GM18498 (cell line): ENCODE results near the gene RPP30.
A peak's percentile ranks its signal among the peaks of the same experiment; 100 is the strongest.

Experiments
- ATAC-seq: cut with Tn5 transposase; IDR thresholded peaks from one replicate; pipeline ENCODE4 v1.9.1; 2021; ENCODE audit warnings: mild to moderate bottlenecking, moderate library complexity; ENCODE audit not compliant: unreplicated experiment

Gene RPP30

GRCh38 chr10:90871766-90872647 is at the start of gene RPP30:
Gene RPP30, plus strand, starts transcription at chr10:90871974. Its CDS starts 13 bp downstream, at chr10:90871987.
- ATAC-seq, result peak; percentile 97

DNA sequence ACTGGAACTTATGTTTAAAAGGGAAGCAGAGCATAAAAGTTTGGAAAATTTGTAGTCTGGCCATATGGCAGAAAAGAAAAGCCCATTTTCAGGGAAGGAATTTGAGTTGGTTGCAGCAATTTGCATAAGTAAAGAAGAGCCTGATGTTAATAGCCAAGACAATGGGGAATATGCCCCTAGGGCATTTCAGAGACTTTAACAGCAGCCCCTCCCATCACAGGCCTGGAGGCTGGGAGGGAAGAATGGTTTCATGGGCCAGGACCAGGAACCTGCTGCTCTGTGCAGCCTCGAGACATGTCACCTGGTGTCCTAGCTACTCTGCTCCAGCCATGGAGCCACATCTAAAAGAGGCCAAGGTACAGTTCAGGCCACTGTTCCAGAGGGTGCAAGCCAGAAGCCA is 49.3 kb upstream of the RPP30 start:
- no peak for ATAC-seq

- ATAC-seq, result no peak
Measured at GRCh38 chr10:90832111-90832510, 39.7 kb upstream of the RPP30 start.

GRCh38 chr10:90834326-90834725 is 37.4 kb upstream of the RPP30 start:
- no peak for ATAC-seq

- ATAC-seq, result no peak
Measured at GRCh38 chr10:90837486-90837885, 34.3 kb upstream of the RPP30 start.

- no peak for ATAC-seq
Measured at GRCh38 chr10:90842725-90843124, 29.0 kb upstream of the RPP30 start.

DNA sequence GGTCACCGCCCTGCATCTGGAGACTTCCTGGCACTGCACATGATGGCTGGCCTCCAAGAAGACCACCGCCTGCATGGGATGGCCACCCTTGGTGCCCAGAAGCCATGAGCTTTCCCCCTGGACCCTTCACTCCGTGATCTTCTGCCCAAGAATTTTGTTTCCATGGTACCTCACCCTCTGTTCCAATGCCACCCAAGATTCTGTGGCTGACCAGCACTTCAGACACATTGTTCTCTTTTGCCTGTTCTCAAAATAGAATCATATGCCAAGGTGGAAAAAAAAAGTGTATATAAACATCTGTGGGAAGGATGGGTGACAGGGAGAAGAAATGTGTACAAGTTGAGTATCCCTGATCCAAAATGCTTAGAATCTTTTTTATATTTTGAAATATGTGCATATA is 26.0 kb upstream of the RPP30 start:
- no peak for ATAC-seq

- ATAC-seq, result no peak
Measured at GRCh38 chr10:90846746-90847145, 25.0 kb upstream of the RPP30 start.

GRCh38 chr10:90847436-90847835 is 24.3 kb upstream of the RPP30 start:
- ATAC-seq, result no peak

- ATAC-seq, result no peak
Measured at GRCh38 chr10:90849956-90850749, 21.6 kb upstream of the RPP30 start.

DNA sequence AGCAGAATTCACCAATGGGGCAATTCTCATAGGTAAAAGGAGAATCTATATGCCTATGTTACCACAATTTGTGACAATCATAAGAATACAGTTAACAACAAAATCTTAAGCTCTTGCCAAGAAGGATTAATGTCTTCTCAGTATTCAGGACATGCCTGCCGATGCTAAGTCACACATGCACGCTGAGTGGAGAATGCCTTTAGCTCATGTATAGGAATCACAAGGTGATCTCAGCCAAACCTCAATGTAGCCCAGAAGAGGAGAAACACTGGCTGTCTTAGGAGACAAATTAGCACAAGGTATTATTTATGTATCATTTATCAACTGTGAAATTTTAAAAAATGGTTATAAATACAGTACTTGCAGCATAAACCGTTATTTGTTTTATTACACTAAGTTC is 16.6 kb upstream of the RPP30 start:
- no peak for ATAC-seq

- ATAC-seq, result no peak
Measured at GRCh38 chr10:90856261-90856660, 15.5 kb upstream of the RPP30 start.

- no peak for ATAC-seq
Measured at GRCh38 chr10:90856964-90857634, 14.7 kb upstream of the RPP30 start.

DNA sequence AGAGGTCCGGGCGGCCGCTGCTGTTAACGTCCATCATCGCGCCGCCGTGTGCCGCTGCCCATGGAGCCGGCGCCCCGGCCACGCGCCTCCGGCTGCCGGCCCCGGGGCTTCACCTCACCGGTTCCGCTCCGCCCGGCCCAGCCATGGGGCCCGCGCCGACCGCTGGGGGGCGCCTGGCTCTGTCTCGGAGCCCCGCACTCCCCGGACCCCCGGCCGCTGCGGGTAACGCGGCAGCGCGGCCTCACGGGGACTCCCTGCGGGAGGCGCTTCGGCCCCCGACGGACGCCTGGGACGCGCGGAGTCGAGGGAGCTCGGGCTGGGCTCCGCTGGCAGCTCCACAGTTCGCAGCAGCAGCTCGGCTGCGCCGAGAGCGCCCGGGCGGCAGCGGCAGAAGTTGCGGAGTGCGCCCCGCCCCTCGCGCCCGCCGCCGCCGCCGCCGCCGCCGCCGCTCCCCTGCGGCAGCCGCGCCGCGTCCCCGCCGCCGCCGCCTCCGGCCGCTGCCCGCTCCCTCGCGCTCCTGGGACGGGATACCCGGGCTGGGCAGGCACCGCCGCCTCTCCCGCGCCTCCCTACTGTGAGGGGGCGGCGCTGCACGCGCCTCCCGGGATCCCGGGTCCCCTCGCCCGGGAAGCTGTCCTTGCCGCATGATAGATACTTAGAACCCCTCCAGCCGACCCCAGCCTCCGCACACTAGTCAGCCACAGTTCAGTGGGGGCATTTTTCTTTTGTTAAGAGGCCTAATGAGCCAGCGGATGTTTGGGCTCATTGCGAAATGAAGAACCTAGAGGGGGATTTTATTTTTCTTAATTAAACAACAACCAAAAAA is 13.9 kb upstream of the RPP30 start, which contains the start of gene HTR7:
TSS of gene HTR7 (minus strand) at position 405 of the 826 bp plus-strand sequence. CDS start at position 37, 368 bp downstream.
- peak; percentile 78 for ATAC-seq

DNA sequence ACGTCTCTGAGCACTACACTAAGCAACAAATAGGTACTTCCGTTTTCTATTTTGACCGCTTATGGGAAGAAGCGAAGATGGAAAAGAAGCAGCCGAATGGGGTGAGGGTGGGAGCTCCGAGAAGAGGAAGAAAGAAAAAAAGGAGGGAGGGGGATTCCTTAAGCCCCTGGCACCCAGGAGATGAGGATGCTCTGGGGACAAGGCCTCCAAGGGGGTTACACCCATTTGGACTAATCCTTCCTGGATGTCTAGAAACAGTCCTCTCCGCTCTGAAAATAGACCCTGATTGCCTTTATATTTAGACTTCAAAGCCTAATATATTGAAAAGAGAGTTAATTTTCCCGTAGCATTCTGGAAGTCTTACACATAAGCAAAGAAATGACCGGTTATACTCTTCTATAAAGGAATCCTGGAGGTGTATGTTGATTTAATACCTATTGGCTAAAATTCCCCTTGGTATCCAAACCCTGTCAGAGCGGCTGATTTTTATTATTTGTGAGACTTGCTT is 13.3 kb upstream of the RPP30 start:
- ATAC-seq, result no peak

GRCh38 chr10:90859321-90859751 is 12.4 kb upstream of the RPP30 start:
- no peak for ATAC-seq

GRCh38 chr10:90860790-90861189 is 11.0 kb upstream of the RPP30 start:
- ATAC-seq, result no peak

- no peak for ATAC-seq
Measured at GRCh38 chr10:90862908-90863514, 8.8 kb upstream of the RPP30 start.

- ATAC-seq, result no peak
Measured at GRCh38 chr10:90865401-90865800, 6.4 kb upstream of the RPP30 start.
